HG02642 (cell line): ENCODE data around the gene HECTD4.

Experiments used
- ATAC-seq: cut with Tn5 transposase; IDR thresholded peaks from one replicate; pipeline ENCODE4 v1.9.1; 2021; ENCODE audit warnings: mild to moderate bottlenecking; ENCODE audit not compliant: unreplicated experiment, poor library complexity

Gene HECTD4

GRCh38 chr12:112184056-112184887 lies 198.0 kb downstream of the HECTD4 start:
- ATAC-seq: no peak

- ATAC-seq: peak; percentile 49
Observed at GRCh38 chr12:112183141-112184021, 198.8 kb downstream of the HECTD4 start.

- no peak for ATAC-seq
Observed at GRCh38 chr12:112182499-112182898, 199.7 kb downstream of the HECTD4 start.

DNA sequence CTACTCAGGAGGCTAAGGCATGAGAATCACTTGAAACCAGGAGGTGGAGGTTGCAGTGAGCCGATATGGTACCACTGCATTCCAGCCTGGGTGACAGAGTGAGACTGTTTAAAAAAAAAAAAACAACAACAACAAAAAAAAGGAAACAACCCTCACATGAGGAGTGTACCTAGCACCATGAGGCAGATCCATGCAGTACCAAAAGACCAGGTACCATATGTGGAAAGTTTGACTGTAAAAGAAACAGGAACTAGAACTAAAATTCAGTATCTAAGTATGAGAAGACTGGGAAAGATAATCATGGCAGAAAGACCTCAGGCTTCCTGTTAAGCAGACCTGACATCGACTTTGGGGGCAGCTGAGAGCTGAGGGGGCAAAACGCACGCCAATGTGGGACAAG lies 201.8 kb downstream of the HECTD4 start:
- ATAC-seq: no peak

DNA sequence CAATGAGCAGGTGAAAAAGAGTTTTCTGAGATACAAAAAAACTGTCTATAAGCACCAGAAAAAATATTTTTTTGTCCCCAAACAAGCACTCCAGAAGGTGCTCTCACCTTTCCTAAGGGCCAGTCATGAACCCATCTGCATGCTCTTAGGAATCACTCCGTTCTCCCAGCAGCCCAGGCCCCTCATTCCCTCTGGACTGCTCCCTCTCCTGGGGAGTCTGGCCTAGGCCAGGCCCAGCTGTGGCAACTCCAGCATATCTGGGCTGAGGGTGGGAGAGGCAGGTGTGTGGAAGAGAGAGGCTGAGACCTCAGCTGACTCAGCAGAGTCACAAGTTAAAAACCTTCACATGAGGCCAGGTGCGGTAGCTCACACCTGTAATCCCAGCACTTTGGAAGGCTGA lies 202.3 kb downstream of the HECTD4 start:
- ATAC-seq: no peak

DNA sequence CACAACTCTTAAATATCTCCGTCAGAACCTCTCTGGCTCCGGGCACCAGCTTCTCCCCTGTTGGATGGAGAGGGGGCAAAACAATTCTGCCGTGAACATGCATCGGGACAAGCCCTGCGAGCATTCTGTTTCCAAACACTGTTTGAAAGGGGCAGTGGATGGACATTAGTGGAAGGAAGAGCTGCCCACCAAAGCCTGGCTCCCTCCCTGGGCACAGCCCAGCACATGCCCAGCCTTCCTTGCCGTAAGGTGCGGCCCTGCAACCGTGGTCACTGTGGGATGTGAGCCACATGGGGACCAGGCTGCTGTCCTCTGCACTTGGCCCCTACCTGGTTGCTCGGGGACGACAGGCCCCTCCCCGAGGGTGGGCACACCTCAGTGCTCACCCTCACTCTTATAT lies 202.9 kb downstream of the HECTD4 start:
- no peak for ATAC-seq

GRCh38 chr12:112178796-112179195 lies 203.4 kb downstream of the HECTD4 start:
- ATAC-seq: no peak

DNA sequence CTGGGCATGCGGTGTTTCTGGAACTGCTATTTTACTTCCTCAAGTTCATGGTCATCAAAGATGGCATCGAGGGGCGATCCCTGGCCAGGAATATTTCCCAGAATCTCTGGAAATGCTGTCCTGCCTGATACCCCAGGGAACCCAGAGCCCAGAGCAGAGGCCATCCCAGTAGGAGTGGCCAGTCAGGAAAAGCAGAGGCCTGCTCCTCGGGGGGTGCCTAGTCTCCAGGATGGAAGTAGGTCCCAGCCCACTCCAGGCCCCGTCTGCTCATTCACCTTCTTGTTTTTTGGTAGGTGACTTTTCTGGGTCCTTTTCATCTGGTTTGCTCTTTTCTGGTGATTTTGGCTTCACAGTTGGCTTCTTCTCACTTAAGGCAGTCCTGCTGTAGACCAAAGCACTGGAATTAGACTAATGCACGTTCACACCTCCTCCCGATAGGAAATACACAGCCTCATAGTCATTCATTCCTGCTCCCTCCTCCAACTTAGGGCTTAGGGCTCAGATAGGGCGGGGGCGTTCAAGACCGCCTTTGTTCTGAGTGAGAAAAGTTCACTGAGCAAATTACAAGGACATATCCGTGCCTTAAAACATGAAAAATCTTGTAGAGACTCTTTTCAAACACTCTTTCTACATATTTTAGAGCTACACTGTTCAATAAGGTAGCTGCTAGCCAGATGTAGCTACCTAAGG lies 205.8 kb downstream of the HECTD4 start:
- no peak for ATAC-seq

GRCh38 chr12:112175361-112176155 lies 206.7 kb downstream of the HECTD4 start:
- no peak for ATAC-seq

DNA sequence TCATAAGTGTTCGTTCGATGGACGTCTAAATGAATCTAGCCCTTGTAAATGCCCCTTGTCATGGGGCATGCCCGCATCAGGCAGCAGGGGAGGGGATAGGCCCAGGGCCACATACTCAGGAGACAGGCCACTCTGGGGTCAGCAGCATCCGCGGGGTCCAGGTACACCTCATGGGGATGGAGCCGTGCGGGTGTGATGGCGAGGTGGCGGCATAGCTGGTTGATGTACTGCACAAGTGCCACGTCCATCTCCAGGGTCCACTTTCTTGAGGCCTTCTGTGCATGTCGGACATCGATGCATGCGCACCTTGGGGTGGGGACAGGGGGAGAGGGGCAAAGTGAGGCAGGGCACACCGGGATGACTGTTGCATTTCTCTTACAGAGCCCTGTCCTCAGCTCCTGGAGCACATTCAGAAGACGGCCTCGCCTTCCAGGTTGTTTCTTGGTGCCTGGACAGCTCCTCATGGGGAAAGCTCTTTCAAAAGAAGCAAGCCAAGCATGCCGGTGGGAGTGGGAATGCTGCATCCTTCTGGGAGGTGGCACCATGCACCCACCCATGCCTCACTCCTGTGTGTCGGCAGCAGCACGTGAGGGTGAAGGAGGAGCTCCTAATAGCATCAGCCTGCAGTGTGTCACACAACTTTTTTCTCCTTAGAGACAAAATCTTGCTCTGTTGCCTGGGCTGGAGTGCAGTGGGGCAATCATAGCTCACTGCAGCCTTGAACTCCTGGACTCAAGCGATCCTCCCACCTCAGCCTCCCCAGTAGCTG lies 209.5 kb downstream of the HECTD4 start:
- ATAC-seq: no peak

DNA sequence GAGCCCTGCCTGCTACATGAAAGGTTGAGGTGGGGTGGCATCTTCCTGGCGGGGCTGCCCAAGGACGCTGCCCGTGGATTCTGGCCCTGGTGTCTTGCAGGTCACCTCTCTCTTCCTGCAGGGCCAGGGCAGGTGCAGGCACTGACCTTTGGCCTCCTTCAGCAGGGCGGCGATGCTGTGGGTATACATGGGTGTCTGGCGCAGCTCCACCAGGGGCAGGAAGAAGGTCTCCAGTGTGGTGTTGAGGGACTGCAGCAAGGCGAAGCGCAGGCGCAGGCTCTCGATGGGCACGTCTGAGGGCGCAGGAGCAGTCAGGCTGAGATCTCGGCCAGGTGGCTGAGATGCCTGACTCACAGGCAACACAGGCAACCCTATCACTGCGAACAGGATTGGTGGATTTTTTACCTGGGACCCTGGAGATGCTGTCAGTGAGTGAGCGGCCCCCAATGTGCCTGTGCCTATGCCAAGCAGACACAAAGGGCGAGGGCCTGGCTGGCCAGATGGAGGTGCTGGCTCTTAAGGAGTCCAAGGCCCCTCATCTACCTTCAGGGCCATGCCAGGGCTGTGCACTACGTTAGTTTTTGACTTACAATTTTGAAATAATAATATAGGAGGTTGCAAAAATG lies 211.1 kb downstream of the HECTD4 start:
- no peak for ATAC-seq

DNA sequence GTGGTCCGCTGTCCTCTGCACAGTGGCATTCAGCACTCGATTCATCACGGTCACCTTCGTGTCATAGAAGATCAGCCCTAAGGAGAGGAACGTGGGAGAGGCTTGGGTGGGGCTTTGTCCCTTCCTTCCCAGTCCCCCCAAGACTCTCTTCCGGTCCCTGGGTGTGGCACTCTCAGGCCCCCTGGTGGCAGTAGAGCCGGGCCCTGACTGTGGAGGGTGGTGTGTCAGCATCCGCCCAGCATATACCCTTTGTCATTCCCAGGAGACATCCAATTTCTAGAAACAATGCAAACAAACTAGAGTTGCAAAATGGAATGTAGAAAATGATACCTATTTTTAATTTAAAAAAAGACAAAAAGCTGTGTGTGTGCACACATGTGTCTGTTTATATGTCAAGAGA lies 211.9 kb downstream of the HECTD4 start:
- no peak for ATAC-seq

DNA sequence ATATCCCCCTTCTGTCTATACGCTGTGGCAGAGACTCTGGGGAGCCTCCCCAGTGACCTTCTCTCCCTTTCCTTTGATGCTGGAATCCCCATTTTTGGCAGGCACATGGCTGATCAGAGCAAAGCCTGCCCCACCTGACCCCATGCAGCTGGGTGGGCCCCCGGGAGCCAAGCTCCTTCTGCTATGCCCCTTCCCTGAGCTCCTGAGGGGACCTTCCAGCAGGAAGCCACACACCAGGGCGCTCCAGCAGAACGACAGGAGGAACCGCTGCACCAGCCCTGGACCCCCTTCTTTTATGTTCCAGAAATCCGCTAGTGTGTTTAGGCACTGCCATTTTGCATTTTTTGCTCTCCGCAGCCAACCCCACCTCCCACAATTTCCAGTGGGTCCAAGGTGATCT lies 212.3 kb downstream of the HECTD4 start:
- ATAC-seq: no peak

DNA sequence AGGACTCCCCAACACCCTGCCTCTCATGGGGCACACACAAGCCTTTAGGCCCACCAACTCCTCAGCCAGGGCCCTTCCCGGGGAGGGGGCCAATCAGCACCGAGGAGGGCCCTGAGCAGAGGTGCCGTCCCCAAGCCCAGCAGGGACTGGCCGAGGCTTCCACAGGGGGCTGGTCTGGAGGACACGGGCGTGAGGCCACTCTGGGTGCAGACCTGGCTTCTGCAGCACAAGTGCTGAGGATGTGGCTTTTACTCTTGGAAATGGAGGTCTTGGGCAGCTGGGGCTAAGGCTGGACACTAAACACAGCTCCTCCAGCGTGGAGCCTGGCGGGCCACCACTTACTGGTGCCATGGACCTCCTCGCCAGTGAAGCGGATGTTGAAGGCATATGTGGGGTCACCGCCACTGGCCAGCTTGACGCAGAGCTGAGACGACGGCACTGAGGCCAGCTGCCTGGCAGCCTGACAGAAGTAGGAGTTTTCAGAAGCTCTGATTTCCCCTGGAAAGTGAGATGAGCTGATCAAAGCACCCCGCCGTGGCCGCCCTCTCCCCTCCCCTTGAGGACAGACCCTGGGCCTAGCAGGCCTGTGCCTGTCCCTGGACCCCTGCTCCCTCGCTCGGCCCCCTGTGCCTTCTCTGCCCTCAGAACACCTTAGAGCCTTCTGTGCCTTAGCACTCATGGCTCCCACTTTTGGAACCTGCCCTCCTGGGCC lies 212.9 kb downstream of the HECTD4 start:
- ATAC-seq: no peak

GRCh38 chr12:112168561-112168971 lies 213.7 kb downstream of the HECTD4 start:
- ATAC-seq: no peak

GRCh38 chr12:112167718-112168525 lies 214.3 kb downstream of the HECTD4 start:
- no peak for ATAC-seq

- ATAC-seq: no peak
Observed at GRCh38 chr12:112167031-112167461, 215.2 kb downstream of the HECTD4 start.
